Measurements from ENCODE around the gene PDZD7.

Gene PDZD7

GRCh38 chr10:101000915-101001658, 29.8 kb downstream of the PDZD7 start:
- no peak for DNase-seq (ENCODE audit: low spot score)

GRCh38 chr10:101000127-101000914, 30.6 kb downstream of the PDZD7 start:
- no peak for DNase-seq (ENCODE audit: low spot score)

- DNase-seq (ENCODE audit: low spot score) = no peak
Measured at GRCh38 chr10:100999742-101000126, 31.2 kb downstream of the PDZD7 start, which contains the start of gene LZTS2. Gene LZTS2 (plus strand): TSS chr10:100999808. CDS start chr10:101002539, 2,731 bp downstream.

- DNase-seq (ENCODE audit: low spot score) = no peak
Measured at GRCh38 chr10:100998991-100999741, 31.8 kb downstream of the PDZD7 start.

DNA sequence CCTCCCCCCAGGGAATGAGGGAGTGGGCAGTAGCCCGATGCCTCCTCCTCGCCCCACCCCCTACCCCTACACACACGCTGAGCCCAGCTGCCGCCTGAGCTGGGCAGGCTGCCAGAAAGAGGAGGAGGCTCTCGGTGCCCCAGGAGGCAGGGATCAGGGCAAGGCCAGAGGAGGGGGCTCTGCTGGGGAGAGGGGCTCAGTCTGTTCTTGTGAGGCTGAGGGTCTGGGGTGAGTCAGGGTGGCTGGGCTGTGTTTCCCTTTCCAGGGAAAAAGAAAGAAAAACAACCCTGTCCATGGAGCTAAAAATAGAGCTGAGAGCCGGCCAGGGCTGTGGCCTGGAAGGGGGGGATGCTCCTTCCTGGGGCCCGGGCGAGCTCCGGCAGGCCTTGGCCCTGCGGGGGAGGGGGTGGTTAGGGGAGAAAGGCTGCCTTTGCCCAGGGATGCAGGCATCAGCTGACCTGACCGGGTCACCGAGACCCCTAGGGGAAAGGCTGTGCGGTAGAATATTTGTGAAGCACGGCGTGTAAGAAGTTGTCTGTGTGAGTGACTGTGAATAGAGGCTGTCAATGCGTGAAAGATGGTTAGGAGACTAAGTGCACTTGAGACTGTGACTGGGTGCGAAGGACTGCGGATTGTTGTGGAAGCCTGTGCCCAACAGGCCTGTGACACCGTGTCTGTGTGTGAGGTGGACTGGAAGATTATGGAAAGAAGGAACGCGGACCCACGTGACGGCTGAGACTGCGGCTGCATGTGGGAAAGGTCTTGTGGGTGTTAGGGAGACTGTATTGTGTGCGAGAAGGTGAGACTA, 32.5 kb downstream of the PDZD7 start:
- DNase-seq (ENCODE audit: low spot score) = peak; percentile 65

DNA sequence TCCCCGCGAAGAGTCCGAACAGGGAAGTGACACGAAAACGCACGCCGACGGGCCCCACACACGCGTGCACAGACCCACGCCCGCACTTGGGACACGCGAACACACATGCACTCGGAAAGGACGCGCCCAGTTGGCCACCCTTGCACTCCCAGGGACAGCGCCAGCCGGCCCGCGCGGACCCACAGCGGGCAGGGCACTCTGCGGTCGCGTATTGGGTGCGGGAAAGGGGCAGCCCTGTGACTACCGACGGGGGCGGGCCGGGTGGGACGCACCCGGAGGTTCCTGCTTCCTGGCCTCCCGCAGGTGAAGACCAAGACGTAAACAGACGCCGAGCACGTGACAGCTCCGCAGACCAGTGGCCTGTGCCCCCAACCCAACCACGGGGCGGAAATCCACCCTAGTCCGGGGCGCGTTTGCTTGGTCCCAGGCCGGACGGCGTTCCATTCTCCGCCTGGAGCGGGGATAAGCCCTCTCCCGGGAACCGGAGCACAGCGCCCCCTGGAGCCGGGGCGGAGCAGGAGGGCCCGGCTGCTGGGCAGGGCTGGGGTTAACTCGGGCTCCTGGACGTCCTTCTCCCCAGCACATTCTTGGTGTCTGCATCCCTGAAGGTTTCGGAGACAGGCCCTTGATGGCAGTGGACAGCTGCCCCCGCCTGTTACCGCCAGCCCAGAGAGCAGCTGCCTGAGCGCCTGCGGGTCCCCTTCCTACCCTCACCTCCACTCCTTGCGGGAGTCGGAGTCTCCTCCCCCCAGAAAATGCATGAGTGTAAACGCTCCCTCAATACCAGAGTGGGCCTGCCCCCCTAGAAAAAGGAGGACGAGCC, 33.4 kb downstream of the PDZD7 start:
- peak; percentile 55 for DNase-seq (ENCODE audit: low spot score)

DNA sequence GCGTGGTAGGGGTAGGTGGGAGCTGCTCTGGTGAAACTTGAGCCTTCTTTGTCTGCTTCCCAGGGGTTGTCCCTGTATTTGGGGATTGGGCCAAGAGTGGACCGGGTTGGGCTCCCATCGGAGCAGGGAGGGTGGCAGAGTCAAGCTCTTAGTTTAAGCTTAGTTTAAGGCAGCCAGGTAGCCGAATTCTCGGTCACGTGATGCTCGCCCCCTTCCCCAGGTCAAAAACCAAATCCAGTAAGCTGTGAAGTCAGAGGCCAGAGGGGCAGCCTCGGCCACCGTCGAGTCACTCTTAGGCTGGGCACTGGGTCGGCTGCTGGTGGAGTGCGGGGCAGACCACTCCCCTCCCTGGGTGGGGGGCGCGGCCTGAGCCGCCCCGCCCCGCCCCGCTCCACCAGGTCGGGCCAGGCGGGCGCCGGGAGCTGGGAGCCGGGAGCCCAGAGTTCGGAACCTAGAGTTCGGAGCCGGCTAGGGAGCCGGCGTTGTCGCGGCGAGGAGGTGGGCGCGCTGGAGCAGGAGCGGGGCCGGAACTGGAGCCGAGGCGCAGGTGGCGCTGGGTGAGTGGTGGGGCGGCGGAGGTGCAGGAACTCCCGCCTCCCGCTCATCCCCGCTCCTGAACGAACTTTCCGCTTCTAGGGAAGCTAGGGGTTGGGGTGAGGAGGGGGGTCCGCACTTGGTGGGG, 34.1 kb downstream of the PDZD7 start:
- no peak for DNase-seq (ENCODE audit: low spot score)

GRCh38 chr10:100995181-100995580, 35.7 kb downstream of the PDZD7 start:
- no peak for DNase-seq (ENCODE audit: low spot score)

- DNase-seq (ENCODE audit: low spot score) = no peak
Measured at GRCh38 chr10:100993986-100994708, 36.8 kb downstream of the PDZD7 start.

GRCh38 chr10:100989088-100989487, 41.8 kb downstream of the PDZD7 start:
- DNase-seq (ENCODE audit: low spot score) = no peak

GRCh38 chr10:100988166-100988565, 42.8 kb downstream of the PDZD7 start:
- no peak for DNase-seq (ENCODE audit: low spot score)

DNA sequence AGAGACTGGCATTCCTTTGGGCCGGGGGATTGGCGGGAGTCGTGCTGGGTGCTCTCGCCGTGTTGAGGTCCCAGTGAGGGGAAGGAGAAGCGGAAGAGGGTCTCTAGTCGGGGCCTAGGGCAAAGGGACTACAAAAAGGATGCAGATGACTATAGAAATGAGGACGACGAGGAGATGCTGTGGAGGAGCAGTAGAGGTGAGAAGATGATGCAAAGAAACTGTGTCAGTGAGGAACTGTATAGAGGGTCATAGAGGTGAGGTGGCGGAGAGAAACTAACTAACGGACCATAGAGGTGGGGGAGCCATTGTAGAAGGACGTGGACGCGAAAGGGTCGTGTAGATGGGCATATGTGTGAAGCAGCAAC, 43.3 kb downstream of the PDZD7 start:
- no peak for DNase-seq (ENCODE audit: low spot score)

DNA sequence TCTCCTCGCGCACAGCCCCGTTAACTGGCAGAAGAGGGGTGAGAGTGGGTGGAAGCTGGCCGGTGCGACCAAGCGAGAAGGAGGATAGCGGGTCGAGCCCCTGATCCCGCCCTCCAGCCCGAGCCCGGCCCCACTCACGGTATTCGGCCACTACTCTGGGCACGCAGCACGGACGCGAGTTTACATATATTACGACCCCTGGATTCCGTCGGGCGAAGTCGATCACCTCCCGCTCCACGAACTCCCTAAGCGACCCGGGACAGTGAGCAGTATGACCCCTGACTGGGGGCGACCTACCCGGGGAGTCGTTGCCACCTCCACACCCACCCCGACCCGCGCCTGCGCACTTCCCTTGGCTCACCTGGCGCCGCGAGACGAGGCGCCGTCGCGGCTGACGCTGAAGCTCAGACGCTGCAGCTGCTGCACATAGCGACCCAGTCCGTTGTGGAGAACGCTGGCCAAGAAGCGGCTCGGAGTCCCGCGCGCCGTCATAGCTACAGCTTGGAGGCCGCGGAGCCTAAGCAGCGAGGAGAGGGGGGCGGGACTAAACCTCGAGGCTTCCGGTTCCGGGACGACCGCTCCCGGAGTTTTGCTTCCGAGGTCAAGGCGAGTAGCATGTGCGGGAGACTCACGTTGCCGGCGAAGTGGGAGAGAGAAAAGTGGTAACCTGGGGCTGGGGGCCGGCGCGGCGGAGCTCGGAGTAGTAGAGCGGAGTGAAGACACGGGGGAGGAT, 43.8 kb downstream of the PDZD7 start, which contains the start of the genes MRPL43 and TWNK:
Gene MRPL43, minus strand, starts transcription at position 546 of the 733 bp plus-strand sequence. Its CDS starts 54 bp downstream, at position 492.
Gene TWNK, plus strand, starts transcription at position 592 of the 733 bp plus-strand sequence. CDS start 668 bp downstream, outside the sequence.
- DNase-seq (ENCODE audit: low spot score) = peak; percentile 53

DNA sequence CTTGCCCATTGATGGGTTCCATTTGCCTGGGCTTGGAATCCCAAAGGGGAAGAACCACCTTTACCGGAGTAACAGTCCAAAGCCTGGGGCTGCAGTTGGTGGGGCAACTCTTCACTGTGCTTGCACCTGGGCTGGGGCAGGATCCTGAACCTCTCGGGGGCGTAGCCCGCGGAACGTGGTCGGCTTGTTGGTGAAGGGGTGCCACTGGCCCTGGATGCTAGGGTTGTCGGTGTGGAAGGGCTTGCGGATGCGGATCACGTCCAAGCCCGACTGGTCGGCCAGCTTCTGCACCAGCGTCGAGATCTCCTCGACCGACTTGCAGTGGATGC, 44.3 kb downstream of the PDZD7 start:
- no peak for DNase-seq (ENCODE audit: low spot score)

- DNase-seq (ENCODE audit: low spot score) = no peak
Measured at GRCh38 chr10:100985336-100985735, 45.6 kb downstream of the PDZD7 start.

DNA sequence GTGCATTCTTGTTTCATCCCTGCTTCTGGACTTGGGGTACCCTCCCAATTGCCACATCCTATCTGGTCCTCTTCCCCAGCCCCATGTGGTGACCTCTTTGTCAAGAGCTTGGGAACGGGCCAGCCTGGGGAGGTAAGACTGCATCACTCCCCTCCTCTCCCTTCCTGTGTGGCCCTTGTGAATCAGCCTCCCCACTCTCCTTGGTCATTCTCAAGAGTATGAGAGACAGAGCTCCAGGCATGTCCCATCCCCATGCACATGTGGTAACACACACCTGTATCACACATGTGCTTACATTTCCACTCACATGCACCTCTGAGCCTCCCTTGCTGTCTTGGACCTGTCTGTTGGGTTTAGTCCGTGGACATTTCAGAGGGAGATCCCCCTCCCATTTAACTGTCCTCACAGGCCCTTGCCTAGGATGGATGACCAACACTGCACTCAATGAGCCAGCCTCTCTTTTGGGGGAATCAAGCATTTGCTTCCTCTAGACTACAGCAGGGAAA, 46.2 kb downstream of the PDZD7 start:
- DNase-seq (ENCODE audit: low spot score) = no peak

DNA sequence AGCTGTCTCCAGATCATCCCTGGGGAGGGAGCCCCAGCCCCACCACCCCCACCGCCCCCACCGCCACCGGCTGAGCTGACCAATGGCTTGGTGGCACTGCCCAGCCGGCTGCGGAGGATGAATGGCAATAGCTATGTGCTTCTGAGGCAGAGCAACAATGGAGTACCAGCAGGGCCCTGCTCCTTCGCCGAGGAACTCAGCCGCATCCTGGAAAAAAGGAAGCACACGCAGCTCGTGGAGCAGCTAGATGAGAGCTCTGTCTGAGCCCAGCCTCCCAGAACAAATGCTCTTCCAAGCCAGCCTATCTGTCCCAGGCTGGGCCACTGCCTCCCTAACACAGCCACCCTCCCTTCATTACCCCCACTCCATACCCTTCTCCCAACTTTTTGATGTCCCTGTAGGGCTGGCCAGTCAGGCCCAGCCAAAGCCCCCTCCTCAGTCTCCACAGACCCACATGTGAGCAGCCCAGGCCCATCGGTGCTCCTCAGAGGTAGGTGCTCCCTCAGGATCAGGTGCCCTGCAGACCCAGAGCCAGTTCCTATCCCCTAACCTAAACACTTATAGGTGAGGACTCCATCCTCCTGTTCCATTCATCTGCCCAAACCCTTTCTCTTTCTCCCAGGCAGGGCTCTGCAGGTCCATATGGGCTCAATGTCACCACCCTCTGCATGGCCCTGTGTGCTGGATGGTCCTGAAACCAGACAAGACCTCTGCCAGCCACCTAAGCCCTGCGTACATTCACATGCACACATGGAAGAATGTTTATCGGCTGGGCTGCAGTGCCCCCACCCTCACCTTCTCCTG, 46.9 kb downstream of the PDZD7 start:
- no peak for DNase-seq (ENCODE audit: low spot score)

Data from COLO829 (cell line).